K562 (cell line): ENCODE results near the gene HP1BP3. TPM values are rescaled to one million over a fixed set of nuclear protein-coding genes. Genes with fewer than 3 reads are reported as not detected.
A peak's percentile ranks its signal among the peaks of the same experiment; 100 is the strongest.

Experiments
- E2F6 ChIP-seq, 2 experiments: IDR thresholded peaks; 2 replicates each; pipeline ENCODE4 v1.6.1; 2011; ENCODE audit warnings: borderline replicate concordance in 1 of 2, control low read depth in 1 of 2, low read depth in 1 of 2, low read length in 1 of 2, mild to moderate bottlenecking in 1 of 2, mixed read lengths in 1 of 2, moderate library complexity in 1 of 2; ENCODE audit not compliant: insufficient read depth in 1 of 2, insufficient read length in 1 of 2, poor library complexity in 1 of 2, severe bottlenecking in 1 of 2; ENCODE audit errors: extremely low read depth in 1 of 2
- EGR1 ChIP-seq: fragments of 450-650 bp; conservative IDR thresholded peaks from 2 replicates; pipeline ENCODE4 v1.6.1; 2017; ENCODE audit warnings: mild to moderate bottlenecking
- HMGXB4 ChIP-seq: sonication (generic); formaldehyde crosslinking; IDR thresholded peaks from 2 replicates; pipeline ENCODE4 v1.8.1; 2023; ENCODE audit warnings: mild to moderate bottlenecking, missing genetic modification reagents
- IRF9 ChIP-seq: fragments of 450-650 bp; IDR thresholded peaks from 2 replicates; pipeline ENCODE4 v1.6.1; 2016; ENCODE audit warnings: missing biosample characterization, missing genetic modification characterization
- KDM5B ChIP-seq: fragments of 200-600 bp; sonication (generic); IDR thresholded peaks from 2 replicates; pipeline ENCODE4 v1.6.1; 2012; ENCODE audit warnings: low read depth, mild to moderate bottlenecking, moderate library complexity, low read length, control low read depth, inconsistent platforms; ENCODE audit not compliant: insufficient replicate concordance
- KLF1 ChIP-seq: fragments of 450-650 bp; IDR thresholded peaks from 2 replicates; pipeline ENCODE4 v1.6.1; 2016; ENCODE audit warnings: missing genetic modification characterization, missing compliant biosample characterization
- REST ChIP-seq, 2 experiments: fragments of 450-650 bp; formaldehyde crosslinking in 1 of 2; IDR thresholded peaks; 2 replicates each; pipeline versions ENCODE4 v1.4.0 to v1.6.1; 2014 to 2020; ENCODE audit warnings: mild to moderate bottlenecking in 2 of 2, borderline replicate concordance in 1 of 2, low read depth in 1 of 2
- TAF1 ChIP-seq: IDR thresholded peaks from 2 replicates; pipeline ENCODE4 v1.6.1; 2011; ENCODE audit warnings: mild to moderate bottlenecking, low read length, moderate library complexity; ENCODE audit not compliant: insufficient read depth, control insufficient read depth, severe bottlenecking; ENCODE audit errors: extremely low read depth
- VEZF1 ChIP-seq: fragments of 200-800 bp; sonication (Bioruptor generic); IDR thresholded peaks from 2 replicates; pipeline ENCODE4 v1.6.1; 2017; ENCODE audit warnings: missing genetic modification characterization, missing compliant biosample characterization
- ZNF24 ChIP-seq: fragments of 450-650 bp; IDR thresholded peaks from 2 replicates; pipeline ENCODE4 v1.6.1; 2016
- polyA plus RNA-seq, 8 experiments: library from polyadenylated mRNA; depleted of rRNA in 4 of 8; stranded (reverse) in 5 of 8; unstranded in 3 of 8; fragments of >200 nt; fragmentation: Nextera tagmentation in 2 of 8; fragmentation: Illumina TruSeq in 1 of 8; extraction: Ambion mirVana in 2 of 8; extraction: Trizol in 1 of 8; gene quantifications; 2 replicates each; pipeline versions ENCODE4 v1.2.1 to v1.2.3, GENCODE V29; 2011 to 2014; ENCODE audit warnings: inconsistent platforms in 1 of 8, missing spikeins in 1 of 8
- total RNA-seq, 7 experiments: library from RNA; depleted of rRNA in 6 of 7; stranded (reverse); fragments of >200 nt in 6 of 7; fragmentation: Illumina TruSeq in 2 of 7; extraction: Trizol in 2 of 7; gene quantifications; 2 replicates each; pipeline versions ENCODE4 v1.2.1 to v1.2.3, GENCODE V29; 2011 to 2021; ENCODE audit warnings: low replicate concordance in 1 of 7

The HP1BP3 gene
- total and polyA plus RNA-seq, 9 of the 15 experiments (the other 6 are each of a cell fraction or from before 2014, with no cell fraction given) = 57.3 to 513 (median 240) TPM

- TF ChIP-seq REST (IDR thresholded peaks at IDR 0.05; ENCODE audit: borderline replicate concordance) (no peak; the same call in none of the 2 replicates), REST (CRISPR knock-in tag; IDR thresholded peaks at IDR 0.05; ENCODE audit: low read depth) (peak; percentile 80; the same call in 1 of the 2 replicates), KDM5B (peak; percentile 84), HMGXB4 (peak; percentile 84; the same call in 1 of the 2 replicates), IRF9 (tag) (no peak), EGR1 (peak; percentile 94), E2F6 (IDR thresholded peaks at IDR 0.05; ENCODE audit: borderline replicate concordance in 1 of 2, extremely low read depth in 1 of 2, insufficient read depth in 1 of 2, insufficient read length in 1 of 2, low read depth in 1 of 2, low read length in 1 of 2, poor library complexity in 1 of 2, severe bottlenecking in 1 of 2) (peak in 1 of 2 experiments; percentile 11), ZNF24 (0 out of 2 replicates have a peak, but pooled peaks have one; percentile 9), KLF1 (tag) (peak; percentile 23; the same call in 1 of the 2 replicates), VEZF1 (CRISPR knock-in tag) (0 out of 2 replicates have a peak, but pooled peaks have one; percentile 91), TAF1 (peak; percentile 94)
Measured at GRCh38 chr1:20786253-20787028, 666 bp downstream of the HP1BP3 start (continued).
